NCI-H82 treated with DMSO at 0.1 percent for 48 hours (cell line): ENCODE results near the gene NIT1.

Source experiments
- DNase-seq: peaks from one replicate; lab custom pipeline; 2025; ENCODE audit not compliant: unreplicated experiment; lab: John Stamatoyannopoulos, UW

The NIT1 gene, protein sequence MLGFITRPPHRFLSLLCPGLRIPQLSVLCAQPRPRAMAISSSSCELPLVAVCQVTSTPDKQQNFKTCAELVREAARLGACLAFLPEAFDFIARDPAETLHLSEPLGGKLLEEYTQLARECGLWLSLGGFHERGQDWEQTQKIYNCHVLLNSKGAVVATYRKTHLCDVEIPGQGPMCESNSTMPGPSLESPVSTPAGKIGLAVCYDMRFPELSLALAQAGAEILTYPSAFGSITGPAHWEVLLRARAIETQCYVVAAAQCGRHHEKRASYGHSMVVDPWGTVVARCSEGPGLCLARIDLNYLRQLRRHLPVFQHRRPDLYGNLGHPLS

GRCh38 chr1:161117759-161118581, at the start of gene NIT1, which contains the start of gene PFDN2:
NIT1 (plus strand) TSS chr1:161118105; CDS start chr1:161118177, 72 bp downstream.
PFDN2 (minus strand) TSS chr1:161118037; CDS start chr1:161118026, 11 bp downstream.
- DNase-seq = peak; percentile 51

DNA sequence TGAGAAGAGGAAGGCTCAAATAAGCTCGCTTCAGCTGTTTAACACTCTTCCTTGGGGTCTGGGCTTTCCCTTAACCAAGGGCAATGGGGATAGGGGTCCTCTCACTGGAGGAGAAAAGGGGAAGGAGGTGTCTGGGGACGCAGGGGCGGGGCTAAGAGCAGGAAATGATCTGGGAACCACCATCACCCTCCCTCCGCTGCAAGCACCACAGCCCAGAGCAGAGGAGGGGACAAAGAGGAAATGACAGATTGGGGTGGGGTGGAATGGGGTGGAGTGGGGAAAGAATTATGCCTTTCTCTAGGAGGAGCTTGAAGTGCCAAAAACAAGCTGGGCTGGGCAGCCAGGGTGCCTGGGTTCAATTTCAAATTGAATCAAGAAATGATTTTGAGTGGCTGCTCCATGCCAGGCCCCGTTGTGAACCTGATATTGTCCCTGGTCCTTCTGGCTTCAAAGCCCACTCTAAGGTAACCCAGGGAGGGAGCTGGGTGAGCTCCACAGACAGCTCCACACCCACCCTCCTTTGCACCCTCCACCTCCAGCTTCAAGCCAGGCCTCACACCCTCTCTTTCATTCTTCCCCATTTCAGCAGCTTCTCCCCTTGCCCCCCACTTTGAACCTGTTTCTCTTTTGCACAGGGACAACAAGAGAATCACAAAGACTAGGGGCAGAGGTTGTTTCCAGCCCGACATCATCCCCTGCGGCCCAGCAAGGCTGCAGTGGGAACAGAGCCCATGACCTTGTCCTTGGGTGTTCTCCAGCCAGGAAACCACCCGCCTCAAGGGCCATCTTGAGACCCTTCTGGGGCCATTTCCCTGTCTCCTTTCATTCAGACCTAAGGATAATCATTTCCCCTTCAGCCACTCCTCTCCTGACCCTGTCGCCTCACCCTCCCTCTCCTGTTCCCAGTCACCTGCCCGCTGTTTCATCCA, 49.3 kb upstream of the NIT1 start:
- DNase-seq = no peak

DNA sequence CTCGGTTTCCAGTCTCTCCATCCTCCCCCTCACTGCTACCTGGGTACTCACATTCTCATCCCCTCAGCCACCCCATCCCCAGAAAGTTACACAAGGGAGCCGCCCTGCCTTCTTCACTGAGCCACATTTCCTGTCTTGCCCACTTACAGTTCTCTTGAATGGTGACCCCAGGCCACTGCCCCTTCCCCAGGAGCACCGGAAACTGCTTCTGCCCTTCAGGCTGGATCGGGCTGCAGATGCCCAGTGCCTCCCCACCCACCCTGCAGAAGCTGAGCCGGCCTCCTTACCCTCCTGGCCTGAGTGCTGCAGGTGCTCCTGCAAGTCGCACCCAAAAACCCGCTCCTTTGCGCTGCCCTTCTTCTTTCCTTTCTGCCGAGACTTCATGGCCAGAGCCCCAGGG, 48.7 kb upstream of the NIT1 start:
- DNase-seq = no peak

GRCh38 chr1:161069731-161070270, 48.1 kb upstream of the NIT1 start, which contains the start of gene ARHGAP30:
ARHGAP30 (minus strand) TSS chr1:161069891; CDS start chr1:161069624, 267 bp downstream.
- DNase-seq = no peak

GRCh38 chr1:161070761-161071160, 47.1 kb upstream of the NIT1 start:
- DNase-seq = no peak

DNA sequence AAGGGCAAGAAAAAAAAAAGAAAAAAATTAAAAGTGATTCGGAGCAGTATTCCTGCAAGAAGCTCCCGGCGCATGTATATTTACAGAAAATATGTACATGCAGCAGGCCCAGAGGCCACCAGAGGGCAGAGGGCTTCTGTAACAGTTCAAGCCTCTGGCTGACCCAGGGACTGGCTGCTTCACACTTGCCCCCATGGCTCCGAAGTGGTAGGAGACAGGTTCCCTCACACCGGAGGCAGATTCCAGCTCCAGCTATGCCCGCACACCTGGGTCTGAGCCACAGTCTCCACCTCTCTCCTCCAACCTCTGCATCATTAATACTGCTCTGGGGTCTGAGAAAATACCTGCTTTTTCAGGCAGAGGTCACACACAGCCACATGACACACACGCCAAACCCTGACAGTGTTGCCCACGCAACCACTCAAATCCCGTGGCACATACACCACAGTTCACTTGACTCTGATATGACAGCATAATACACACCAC, 46.0 kb upstream of the NIT1 start:
- no peak for DNase-seq

- DNase-seq = no peak
Observed at GRCh38 chr1:161072751-161073449, 45.0 kb upstream of the NIT1 start.

- DNase-seq = no peak
Observed at GRCh38 chr1:161073474-161074121, 44.3 kb upstream of the NIT1 start.

- no peak for DNase-seq
Observed at GRCh38 chr1:161074676-161075368, 43.1 kb upstream of the NIT1 start.

GRCh38 chr1:161076410-161076809, 41.5 kb upstream of the NIT1 start:
- DNase-seq = no peak

DNA sequence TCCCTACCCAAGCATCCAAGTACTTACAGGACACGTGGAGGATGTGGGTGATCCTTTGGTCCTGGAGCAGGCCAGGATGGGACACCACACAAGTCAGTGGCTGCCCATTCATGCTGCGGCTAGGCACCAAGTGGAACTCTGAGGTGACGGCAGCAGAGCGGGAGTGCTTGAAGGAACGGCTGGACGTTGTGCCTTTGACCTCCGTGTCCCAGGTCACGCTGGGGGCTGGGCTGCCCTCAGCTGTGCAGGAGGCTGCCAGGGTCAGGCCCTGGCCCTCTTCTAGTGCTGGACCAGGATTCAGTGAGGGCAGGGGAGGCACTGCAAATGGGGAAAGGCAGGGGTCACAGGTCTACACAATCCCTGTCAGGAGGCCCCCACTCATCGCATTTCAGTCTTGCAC, 40.5 kb upstream of the NIT1 start:
- DNase-seq = no peak

DNA sequence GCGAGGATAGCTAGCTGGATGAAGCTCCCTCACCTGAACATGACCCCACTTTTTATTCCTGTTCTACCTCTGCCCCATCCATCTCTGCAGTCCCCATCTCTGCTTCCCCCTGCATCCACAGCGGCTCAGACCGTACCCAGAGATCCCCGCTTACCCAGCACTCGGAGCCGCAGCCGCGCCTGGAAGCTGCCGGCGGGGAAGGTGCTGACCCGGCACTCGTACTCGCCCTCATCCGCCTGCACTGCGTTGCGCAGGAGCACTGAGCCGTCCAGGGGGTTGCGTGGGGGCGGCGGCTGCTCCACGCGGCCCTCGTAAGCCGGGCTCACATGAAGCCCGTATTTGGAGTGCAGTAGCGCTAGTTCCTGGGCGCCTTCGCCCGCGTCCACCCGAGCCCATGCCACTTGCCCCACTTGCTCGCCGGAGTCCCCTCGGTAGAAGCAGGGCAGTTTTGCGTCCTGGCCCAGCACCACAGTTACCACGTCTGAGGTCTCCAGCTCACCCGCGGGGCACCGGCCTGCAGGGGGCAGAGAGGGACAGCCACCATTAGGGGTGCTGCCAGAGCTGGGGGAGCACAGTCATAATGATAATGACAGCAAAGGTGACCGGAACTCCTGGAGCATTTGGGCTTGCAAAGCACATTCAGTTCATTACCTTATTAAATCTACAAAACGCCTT, 38.3 kb upstream of the NIT1 start:
- no peak for DNase-seq

DNA sequence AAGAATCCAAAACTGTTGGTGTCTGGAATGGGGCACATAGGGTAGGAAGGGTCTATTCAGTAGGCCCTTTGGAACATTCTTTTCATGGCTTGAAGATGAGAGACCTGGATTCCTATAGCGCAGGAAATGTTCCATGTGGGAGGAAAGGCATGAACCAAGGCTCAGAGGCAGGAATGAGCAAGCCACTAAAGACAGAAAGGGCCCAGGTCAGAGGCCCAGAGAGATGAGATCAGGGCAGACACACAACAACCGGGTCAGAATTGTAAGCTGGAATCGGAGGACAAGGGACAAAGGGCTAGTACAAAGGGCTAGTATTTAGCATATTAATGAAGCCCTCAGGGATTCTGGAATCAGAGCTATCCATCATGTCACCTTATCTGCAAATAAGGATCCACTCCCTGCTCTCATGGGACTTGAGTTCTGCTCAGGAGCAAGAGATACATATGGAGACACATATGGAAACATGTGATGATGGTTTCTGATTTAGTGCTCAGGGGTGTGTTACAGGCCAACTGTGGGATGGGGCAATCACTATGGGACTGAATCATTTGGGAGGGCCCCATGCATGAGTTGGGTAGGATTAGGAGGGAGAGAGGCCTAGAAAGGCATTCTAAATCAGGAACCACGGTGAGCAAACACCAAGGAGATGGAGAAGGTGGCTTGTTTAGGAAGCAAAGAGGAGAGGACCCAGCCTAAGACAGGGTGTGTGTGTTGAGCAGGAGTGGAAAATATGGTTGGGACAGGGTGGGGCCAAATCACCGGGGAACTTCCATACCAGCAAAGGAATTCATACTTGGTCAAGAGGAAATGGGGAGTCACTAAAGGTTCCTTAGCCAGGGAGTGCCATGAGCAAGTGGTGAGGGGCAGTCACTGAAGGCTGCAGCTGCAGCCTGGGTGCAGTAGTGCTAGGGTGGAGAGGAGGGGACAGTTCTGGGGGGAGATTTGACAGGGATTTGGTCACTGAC, 37.2 kb upstream of the NIT1 start:
- no peak for DNase-seq

- DNase-seq = no peak
Observed at GRCh38 chr1:161081519-161081918, 36.4 kb upstream of the NIT1 start.

GRCh38 chr1:161082483-161082882, 35.4 kb upstream of the NIT1 start:
- DNase-seq = no peak

GRCh38 chr1:161082996-161083747, 34.7 kb upstream of the NIT1 start:
- DNase-seq = no peak
